Brain microvascular endothelial cell (primary cell): ENCODE measurements around the gene CIROP.

Source experiments
- DNase-seq: peaks from one replicate; pipeline ENCODE4 v3.0.0-alpha.2; 2020
- H3K27ac ChIP-seq: fragments of 250-450 bp; sonication (Bioruptor Pico); 2 replicates; pipeline ENCODE4 v1.5.1; 2020; ENCODE audit warnings: mild to moderate bottlenecking, moderate library complexity
- H3K27me3 ChIP-seq: fragments of 250-450 bp; sonication (Bioruptor Pico); replicated peaks from 2 replicates; pipeline ENCODE4 v1.5.1; 2020; ENCODE audit warnings: mild to moderate bottlenecking
- H3K36me3 ChIP-seq: fragments of 250-450 bp; sonication (Bioruptor Pico); replicated peaks from 2 replicates; pipeline ENCODE4 v1.5.1; 2020; ENCODE audit warnings: mild to moderate bottlenecking
- H3K4me3 ChIP-seq: 2 replicates; pipeline ENCODE4 v1.5.1; 2011; ENCODE audit warnings: low read depth, mild to moderate bottlenecking, control low read depth, low read length, moderate library complexity
- in situ Hi-C: cut with HindIII; loops from 2 replicates; pipeline ENCODE4 v1.10.0; 2017; ENCODE audit warnings: low sequenced_read_pairs, low pct_ligation_motif_present
- TF ChIP-seq, protein P1 (sequence below): IDR thresholded peaks from 2 replicates; pipeline ENCODE4 v1.5.1; 2011; ENCODE audit warnings: low read depth, mild to moderate bottlenecking, moderate library complexity, low read length, control low read depth, inconsistent platforms; ENCODE audit errors: missing control alignments

The CIROP gene

DNA sequence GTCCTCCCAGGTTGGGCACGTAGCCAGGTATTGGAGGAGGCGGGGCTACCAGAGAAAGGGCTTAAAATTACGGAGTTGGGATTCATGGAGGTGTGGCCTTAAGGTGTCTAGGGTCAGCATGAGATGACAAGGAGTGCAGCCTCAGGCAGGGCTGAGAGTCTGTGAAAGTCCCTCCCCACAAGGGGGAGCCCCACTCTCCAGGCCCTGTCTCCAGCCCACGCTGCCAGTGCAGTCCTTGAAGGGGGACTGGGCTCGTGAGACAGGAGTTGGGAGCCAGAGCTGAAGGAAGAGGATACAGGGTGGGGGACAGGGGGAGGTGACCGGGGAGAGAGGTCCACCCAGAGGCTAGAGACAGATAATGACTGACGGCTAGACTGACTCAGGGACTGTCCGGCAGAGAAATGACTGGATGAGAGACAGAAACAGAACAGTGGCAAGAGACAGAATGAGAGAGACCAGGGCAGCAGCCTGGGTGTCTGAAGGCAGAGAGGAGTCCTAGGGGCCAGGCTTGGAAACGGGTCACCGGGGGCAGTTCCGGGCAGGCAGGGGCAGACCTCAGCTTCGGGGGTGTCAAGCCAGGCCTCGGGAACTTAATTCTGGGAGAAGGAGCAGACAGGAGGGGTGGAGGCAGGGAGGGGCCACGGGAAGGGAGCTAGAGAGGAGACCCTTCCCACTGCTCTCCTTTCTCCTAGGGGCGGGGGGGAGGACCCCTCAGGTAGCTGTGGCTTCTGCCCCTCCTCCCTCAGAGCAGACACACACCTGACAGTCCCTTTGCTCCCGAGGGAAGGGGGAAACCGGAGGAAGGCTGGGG, 48.4 kb downstream of the CIROP start:
- Histone ChIP-seq H3K4me3 (peak overlapping the region; percentile 56), H3K27ac (no peak overlapping the region)
- in situ Hi-C loops = no loop called here

DNA sequence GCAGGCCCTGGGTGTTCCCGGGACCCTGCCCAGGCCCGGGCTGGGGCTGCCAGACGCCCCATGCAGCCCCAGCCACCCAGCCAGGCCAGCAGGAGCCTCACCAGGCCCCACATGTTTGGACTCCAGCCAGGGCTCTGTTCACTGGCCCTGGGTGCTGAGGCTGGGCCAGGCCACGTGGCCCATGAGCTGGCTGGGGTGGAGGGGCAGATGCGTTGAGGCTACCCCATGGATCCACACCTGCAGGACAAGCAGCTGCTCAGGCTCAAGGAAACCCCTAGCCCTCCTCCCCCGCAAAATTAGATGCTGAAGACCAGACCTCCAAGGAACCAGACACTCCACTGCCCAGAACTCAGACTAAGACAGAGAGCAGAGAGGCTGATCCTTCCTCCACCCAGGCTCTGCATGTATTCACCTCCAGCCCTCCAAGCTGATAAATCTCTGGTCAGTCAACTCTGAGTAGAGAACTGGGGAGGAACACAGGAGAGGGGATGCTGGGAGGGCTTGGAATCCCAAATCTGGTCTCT, 49.1 kb downstream of the CIROP start:
- Histone ChIP-seq H3K4me3 (no peak overlapping the region), H3K27ac (no peak overlapping the region), H3K27me3 (no peaks in the 10 kb centered on the region), H3K36me3 (peaks cover 22% of the 10 kb centered on the region)
- TF ChIP-seq, protein P1, sequence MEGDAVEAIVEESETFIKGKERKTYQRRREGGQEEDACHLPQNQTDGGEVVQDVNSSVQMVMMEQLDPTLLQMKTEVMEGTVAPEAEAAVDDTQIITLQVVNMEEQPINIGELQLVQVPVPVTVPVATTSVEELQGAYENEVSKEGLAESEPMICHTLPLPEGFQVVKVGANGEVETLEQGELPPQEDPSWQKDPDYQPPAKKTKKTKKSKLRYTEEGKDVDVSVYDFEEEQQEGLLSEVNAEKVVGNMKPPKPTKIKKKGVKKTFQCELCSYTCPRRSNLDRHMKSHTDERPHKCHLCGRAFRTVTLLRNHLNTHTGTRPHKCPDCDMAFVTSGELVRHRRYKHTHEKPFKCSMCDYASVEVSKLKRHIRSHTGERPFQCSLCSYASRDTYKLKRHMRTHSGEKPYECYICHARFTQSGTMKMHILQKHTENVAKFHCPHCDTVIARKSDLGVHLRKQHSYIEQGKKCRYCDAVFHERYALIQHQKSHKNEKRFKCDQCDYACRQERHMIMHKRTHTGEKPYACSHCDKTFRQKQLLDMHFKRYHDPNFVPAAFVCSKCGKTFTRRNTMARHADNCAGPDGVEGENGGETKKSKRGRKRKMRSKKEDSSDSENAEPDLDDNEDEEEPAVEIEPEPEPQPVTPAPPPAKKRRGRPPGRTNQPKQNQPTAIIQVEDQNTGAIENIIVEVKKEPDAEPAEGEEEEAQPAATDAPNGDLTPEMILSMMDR = no peak
- DNase-seq = no peak
- in situ Hi-C loops = no loop called here

More for the DNA sequence above, 48.4 kb downstream of the CIROP start:
- peak; percentile 47 for DNase-seq
- Histone ChIP-seq H3K27me3 (no peaks in the 10 kb centered on the region), H3K36me3 (peaks cover 28% of the 10 kb centered on the region)
- TF ChIP-seq, protein P1 = peak; percentile 96

DNA sequence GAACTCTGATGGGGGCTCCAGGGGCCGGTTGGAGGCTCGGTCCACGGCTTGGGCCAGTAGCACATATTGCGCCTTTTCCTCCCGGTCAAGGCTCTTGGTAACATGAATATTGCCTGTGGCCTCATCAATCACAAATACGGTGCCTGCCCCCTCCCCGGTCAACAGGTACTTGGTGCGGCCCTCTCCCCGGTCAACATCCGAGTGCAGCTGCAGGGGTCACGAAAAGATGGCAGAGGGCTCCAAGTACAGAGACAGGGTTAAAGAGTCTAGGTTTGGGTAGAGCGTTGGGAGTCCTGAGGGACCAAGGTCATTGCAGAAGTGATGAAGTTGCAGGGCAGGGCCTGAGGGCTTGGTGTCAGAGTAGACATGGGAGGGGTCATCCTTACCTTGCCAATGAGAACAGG, 49.6 kb downstream of the CIROP start:
- peaks cover 17% of the 10 kb centered on the region for H3K36me3 ChIP-seq
- H3K27ac ChIP-seq = no peak overlapping the region
- no peak overlapping the region for H3K4me3 ChIP-seq
- in situ Hi-C loops = no loop called here
- no peak for DNase-seq
- TF ChIP-seq, protein P1 = no peak
- H3K27me3 ChIP-seq = no peaks in the 10 kb centered on the region

DNA sequence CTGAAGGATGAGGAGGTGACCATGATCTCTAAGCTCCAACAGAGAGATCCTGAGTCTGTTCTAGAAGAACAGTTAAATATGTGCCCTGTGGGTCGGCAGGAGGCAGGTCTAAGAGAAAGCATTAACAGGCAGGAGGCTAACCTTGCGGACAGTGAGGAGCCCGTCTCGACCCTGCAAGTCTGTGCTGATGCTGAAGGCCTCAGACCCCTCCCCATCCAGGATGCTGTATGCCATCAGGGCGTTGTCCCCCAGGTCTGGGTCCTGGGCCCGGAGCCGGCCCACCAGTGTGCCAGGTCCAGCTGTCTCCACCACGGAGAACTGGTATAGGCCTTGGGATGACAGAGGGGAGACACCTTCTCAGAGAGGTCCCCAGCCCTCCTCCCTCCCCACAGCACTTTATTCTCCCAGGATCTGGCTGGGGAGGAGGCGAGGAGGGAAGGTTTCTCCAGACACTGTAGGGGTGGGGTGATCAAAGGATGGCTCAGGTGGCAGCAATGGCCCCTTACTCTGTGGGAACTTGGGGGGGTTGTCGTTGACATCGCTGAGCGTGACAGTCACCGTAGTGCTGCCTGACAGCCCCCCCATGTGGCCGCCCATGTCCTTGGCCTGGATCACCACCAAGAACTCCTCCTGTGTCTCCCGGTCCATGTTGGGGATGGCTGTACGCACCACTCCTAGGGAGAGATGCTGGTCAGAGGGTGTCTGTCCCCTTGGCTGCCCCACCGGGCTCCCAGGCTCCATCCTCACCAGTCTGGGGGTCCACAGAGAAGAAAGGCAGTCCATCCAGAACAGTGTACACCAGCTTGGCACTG, 50.6 kb downstream of the CIROP start:
- in situ Hi-C loops = no loop called here
- TF ChIP-seq, protein P1 = peak; percentile 61
- Histone ChIP-seq H3K27me3 (no peaks in the 10 kb centered on the region), H3K4me3 (no peak overlapping the region), H3K36me3 (peaks cover 10% of the 10 kb centered on the region), H3K27ac (no peak overlapping the region)
- no peak for DNase-seq

DNA sequence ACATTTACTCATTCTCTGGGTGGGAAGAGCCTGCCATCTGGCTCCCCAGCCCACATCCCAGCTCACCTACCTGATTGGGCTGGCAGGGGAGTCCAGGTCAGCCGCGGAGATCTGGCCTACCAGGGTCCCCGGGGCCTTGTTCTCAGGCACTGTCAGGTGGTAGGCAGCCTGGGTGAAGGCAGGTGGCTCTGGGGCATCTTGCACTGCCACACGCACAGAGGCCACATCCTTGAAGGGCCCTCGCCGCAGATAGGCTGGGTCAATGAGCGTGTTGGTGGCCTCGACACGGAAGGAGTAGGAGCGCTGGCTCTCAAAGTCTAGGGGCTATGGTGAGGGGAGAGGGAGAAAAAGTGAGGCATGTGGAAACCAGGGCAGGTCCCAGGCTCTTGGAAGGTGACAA, 51.4 kb downstream of the CIROP start:
- in situ Hi-C loops = no loop called here

More for the DNA sequence above, 51.4 kb downstream of the CIROP start:
- Histone ChIP-seq H3K4me3 (no peak overlapping the region), H3K36me3 (peaks cover 2% of the 10 kb centered on the region), H3K27me3 (no peaks in the 10 kb centered on the region), H3K27ac (no peak overlapping the region)
- TF ChIP-seq, protein P1 = no peak
- DNase-seq = no peak
